Right forelimb (tissue), 1 donor: ENCODE data around the gene LHFPL2.
"Not testable (repeated sequence)": the region's sequence is repeated elsewhere in the genome, so short reads cannot be mapped to it uniquely, and the experiment has no call there.

Experiments used
- DNase-seq: peaks from one replicate; pipeline ENCODE4 v3.0.0-alpha.2; 2018

Gene LHFPL2

DNA sequence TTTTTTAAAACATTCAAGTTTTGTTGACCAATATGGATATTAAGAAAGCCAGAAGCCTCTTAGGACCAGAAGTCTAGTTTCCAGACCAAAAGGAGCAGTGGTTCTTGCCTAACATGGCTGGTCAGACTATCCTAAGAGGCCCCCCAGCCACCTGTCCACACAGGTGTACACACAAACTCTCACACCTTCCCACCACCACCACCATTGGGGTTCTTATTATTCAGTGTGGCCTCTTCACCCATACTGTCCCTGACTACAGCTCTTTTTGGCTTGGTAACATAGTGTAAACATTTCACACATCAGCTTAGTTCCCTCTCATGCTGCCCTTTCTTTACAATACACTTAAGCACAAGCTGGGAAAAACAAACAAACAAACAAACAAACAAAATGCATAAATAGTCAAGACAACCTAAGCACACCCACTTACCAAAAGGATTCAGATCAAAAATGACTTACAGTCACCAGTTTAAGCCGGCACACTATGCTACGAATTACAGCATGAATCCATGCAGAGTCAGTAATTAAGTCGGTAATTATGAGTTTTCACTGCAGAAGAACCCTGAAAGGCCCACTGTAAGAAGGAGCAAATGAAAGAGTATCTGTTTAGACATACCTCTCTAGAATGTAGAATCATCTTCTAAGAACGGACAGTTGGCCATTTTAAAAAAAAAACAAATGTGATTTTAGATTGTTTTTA lies 9.5 kb downstream of the LHFPL2 start:
- DNase-seq: no peak

DNA sequence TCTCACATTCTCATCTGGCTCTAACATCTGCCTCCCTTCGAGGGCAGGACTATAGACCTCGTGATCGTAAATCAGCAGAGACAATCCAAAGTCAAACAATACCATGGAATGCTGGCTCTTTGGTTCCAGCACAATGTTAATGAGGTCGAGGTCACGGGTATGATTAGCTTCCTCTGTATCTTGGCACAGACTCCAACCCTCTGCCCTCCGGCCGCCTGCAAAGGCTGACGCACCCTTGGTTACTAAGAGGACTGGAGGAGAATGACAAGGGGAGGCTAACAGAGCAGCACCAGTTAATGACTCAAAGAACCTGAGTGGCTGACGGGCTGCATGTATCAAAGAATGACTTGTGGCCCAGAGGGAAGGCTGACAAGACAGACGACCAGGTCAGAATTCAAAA lies 10.1 kb downstream of the LHFPL2 start:
- no peak for DNase-seq

DNA sequence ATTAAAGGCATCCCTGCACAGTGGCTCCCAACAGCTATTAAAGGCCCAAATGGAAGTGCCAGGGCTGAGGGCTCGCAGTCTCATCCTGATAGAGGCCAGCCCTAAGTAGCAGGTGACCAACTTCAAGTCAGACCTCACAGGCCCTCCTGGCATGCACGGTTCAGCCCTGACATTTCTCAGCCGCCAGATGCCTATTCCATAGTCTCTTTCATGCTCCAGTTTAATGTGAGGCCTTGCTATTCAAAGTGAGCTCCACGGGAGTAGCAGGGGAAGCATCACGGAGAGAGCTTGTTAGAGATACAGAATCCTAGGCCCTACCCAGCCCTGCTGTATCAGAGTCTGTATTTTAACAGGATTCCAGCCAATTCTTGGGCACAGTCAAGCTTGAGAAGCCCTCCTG lies 11.1 kb downstream of the LHFPL2 start:
- no peak for DNase-seq

DNA sequence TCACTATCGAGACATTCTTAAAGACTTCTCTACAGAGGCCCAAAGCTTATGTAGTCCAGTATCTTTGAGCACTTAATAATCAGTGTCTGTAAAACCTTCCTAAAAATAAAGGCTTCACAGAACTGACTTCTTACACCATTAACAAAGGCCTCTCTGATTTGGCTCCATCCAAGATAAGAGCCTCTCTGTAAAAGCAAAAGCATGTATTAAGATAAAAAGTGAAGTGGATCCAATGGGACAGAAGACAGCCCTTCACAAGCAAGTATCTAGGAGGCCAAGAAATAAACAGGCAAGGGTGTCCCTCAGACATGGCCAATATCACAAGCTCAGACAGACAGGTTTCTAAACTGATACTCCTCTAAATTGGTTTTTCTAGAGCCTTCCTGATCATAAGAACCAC lies 11.9 kb downstream of the LHFPL2 start:
- DNase-seq: no peak

DNA sequence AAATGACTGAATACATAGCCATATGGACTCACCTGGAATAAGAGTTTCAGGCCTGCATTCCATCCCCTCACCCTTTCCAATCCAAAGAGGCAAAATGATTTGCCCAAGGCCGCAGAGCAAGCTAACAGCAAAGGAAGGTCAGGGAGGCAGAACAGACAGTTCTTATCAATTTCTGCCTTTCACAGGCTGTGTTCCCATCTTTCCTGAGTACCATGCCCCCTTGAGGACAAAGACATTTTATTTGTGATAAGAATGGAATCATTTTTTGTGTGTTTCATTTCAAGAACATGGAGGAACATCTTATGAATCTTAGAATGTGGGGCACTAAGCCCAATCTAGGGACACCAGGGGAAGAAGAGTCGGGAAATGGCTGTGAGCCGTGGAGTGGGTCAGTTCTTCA lies 13.9 kb downstream of the LHFPL2 start:
- DNase-seq: no peak

DNA sequence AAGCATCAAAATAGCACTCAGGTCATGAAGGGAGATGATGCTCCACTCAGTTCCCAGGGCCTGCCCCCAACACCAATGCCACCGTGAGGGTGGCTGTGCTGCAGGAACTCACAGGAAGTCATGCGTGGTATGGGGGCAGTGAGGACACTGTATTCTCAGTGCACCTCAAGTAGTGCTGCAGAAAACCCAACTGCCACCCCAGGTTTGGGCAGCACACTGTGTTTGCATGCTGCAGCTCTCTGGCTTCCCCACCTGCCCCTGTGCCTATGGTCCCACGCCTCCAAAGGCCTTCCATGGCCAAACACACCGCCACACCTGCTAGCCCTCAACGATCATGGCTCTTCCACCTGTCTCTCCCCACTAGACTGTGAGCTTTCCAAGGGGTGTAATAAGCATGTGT lies 14.3 kb downstream of the LHFPL2 start:
- DNase-seq: no peak

DNA sequence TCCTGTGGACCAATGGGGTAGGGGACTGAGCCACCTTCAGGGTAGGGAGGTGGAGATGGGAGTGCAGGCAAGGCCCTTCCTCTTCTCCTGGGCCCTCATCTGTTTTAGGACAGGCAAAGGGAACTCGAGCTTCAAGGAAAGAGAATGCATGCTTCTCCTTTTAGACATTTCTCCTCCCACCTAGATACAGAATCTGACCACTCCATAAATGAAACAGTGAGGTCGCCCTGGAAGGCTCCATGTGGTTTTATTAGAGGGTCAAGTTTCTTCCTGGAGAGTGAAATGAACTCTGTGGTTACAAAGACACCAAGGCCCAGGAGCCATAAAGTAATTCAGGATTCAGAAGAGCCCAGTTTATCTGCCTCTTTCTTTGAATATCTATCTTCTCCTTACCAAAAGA lies 14.9 kb downstream of the LHFPL2 start:
- no peak for DNase-seq

DNA sequence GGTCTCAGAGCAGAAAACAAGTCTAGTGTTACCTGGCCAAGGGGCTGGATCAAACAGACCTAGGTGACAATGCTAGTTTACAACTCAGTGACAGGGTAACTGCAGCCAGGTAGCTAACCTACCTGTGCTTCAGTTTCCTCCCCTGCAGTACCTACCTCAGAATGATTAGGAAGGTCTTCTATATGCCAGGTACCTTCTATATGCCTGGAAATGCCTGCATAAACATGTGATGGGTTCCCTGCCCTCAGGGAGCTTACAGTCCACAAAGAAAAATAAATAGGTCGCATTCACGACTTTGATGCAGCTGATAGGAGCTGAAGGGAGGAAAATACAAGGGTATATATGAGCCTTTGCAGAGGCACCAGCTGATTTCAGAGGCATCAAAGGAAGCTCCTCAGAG lies 16.1 kb downstream of the LHFPL2 start:
- DNase-seq: no peak

DNA sequence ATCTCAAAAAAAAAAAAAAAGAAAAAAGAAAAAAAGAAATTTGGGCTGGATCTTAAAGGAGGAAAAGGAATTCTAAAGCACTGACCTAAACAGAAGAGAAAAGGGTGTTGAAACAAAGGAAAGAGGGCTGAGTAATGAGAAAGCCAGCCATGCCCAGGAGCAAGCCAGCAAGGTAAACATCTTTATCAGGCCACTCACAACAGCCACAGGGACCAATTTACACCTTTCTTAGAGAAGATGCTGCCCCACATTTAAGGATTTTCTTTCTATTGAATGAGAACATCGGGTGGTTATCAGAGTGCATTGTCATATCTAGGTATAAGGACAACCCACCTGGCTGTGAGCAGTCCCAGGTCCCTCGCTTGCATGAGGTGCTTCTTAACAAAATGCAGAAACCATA lies 16.6 kb downstream of the LHFPL2 start:
- no peak for DNase-seq

DNA sequence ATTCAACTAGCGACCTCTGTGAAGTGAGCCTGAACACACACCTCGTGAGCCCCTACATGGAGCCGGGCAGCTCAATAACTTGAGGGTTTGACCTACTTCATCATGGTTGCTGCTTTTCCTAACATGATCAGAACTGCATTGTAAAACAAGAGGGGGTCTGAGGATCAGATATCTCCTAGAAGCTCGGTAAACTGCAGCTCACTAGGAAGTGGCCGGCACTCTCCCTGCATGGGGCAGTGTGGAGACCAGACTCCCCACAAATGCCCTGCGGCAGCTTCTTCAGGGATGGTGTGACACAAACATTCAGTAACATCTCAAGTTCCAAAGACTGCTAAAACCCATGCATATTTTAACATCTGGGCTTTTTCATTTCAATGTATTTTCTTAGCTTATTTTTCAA lies 18.5 kb downstream of the LHFPL2 start:
- no peak for DNase-seq

DNA sequence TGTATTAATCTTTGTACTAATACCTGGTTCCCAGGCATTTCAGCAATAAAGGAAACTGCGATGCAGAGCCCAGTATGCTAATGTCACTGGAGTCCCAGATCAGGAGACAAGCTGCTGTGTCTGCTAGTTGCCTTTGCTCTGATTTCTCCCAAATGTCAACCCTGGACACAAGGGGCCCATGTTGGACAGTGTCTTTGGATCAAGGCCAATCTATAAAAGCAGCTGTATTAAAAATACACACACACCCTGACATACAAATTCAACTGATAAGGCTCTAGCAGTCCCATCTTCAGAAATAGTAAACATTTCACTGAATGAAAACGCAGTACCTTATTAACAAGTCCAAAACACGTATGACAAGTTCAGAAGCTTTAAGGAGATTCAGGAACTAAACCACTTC lies 18.9 kb downstream of the LHFPL2 start:
- DNase-seq: no peak

DNA sequence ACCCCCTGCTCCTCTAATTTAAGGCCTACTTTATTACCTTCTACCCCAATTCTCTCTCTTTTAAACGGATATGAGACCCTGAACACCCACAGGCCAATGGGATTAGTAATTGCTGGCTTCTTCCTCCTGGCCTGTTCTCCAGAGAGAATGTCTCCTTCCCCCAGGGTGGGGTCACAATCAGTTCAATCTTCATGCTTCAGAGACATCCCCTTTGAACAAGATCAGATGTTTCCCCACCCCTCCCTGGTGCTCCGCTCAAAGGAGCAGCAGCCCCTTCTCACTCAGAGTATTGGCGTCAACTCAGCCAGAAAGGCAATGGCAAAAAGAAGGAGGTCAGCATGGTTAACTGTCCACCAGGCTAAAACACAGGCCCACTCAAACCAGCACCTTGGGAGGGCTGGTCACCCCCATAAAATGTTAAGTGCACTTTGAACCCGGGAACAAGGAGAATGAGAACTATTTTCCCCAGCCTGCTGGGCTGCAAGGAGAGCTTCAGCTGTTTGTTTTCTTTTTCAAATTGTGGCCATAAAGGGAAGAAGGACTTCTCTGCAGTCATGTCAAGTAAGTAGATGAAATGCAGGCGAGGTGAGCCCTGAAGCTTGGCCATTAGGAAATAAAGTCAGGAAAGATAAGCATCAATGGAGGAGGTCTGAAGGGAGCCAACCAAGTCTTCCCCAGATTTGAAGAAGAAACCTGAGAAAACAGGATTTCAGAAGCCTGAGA lies 20.1 kb downstream of the LHFPL2 start:
- DNase-seq: no peak

DNA sequence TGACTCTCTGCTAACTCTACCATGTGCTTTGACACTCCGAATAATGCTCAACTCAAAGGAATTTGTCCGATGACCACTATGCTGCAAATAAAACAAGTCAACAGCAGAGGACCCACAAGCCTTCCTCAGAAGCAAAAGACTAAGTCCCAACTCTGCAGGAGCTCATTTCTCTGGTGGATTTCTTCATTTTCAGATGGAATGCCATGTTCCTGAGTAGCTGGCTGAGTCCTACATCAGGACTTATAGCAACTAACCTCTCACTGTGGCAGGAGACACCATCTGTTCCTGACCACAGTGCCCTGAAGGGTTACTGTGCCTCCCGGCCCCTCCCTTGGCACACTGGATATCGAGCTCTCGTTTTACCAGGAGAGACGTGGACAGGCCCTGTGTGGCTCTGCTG lies 20.8 kb downstream of the LHFPL2 start:
- no peak for DNase-seq

DNA sequence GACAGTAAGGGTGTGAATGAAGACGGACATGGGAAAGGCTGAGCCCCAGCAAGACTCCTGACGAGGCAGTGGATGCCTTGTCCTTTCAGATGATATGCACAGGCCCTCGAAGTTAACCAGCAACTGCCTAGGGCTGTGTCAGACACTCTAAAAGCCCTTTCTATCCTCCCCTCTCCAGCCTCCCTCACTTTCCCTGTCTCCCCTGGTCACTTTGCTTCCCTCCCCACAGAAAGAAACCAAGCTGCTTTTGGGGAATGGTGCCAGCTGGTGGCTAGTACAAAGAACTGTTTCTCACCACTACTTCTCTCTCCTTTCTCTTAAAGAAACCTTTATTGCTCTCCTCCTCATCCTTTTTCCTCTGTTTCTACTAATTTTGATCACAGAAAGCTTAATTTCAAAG lies 21.4 kb downstream of the LHFPL2 start:
- DNase-seq: no peak

DNA sequence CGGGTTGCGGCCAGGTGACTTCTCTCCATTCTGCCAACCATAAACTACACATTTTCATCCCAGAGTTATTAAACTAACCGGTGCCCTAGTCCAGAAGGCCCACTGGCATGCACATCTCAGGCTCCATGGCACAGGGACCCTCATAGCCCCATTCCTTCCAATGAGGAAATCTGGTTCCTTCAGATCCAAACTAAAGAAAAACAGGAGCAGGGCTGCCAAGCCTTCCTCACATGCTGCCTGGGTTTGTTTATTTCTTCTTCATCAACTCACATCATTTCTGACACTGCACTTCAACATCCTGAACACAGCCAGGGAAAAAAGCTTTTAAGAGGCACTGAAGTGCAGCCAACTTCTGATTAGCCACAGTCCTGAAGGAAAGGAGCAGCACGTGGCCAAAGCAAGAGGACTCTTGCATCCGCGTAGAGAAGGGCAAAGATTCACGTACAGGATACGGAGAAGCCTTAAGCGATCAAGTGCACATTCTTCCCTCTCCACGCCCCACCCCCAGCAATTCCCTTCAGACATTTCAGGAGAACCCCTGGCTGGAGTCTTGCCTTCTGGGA lies 22.5 kb downstream of the LHFPL2 start:
- DNase-seq: no peak

DNA sequence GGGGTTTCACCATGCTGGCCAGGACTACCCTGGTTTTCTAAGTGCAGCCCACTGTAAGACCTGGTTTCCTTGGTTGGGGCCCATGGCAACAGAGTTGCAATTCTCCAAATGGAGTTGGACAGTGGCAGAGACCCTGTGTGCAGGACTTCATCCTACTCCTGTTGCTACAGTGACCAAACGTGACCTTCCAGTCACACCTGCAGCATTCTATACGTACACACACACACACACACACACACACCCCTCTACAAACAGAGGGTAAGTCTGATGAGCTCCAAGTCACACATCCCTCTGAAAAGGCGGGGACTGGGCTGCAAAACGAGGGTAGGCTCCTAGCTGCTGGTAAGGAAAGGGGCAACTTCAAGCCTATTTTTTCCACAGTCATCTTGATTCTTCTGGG lies 23.6 kb downstream of the LHFPL2 start:
- no peak for DNase-seq

DNA sequence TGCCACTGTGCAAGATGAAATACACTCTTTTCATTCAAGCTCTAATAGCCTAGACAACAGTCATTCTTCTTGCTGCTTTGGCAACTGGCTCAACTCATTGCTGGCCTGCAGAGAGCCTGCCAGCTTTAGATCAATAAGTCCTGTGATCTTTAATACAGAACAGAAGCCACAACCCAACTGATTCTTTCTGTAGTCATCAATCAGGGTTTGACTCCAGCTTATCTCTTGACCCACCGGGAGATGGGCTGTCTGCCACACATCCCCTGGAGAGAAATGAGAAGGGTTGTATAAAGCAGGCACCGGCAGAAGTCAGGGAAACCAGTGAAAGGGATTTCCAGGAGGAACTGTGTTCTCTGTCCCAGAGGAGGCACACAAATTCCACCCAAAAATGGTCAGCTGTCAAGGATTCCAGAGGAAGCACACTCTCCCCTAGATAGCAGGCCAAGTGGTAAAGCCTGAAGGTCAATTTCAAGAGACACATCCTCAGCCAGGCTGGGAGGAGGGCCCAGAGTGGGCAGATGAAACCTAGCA lies 24.5 kb downstream of the LHFPL2 start:
- no peak for DNase-seq

DNA sequence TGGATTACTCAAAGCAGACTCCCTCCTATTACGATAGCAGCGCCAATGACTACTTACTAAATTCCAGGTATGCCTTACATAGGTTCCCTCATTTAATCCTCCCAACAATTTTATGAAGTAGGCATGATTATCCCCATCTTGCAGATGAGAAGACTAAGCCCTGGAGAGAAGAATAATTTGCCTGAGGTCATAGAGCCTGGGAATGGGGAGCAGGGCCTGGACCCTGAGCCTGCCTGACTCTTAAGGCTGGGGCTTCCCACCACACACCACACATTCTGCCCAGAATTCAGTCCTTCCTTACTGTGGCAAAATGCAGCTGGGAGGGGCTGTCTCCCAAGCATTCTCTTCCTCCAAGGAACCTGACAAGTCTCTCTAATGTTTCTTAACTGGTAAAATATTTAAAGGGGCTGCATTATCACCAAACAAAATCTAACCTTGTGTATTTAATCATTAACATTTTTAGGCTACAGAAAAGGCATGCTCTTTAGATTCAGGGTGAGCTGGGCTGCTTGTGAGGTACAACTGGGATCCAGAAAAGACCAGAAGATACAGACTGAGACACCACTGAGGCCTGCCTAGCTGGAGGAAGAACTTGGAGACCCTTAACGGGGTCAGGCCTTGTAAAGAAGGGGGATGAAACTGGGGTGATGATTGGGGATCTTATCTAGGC lies 26.1 kb downstream of the LHFPL2 start:
- no peak for DNase-seq

DNA sequence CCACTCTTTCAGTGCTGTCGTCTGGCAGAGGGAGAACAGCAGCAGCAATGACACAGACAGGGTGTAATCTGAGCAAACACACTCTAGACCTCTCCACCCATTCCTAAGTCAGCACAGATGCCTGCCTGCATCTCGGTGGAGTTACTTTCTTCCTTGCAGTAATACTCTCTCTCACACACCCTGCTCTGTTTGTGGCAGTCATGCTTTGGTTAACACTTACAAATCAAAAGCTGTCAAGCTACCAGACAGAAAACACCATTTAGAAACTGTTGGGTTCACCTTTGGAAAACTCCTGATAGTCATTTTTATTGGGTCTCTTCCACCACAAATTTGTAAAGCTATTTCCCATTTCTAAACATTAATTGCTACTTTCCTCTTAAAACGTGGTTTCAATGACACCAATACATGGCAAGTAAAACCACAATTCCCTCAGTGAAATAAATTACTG lies 27.3 kb downstream of the LHFPL2 start:
- no peak for DNase-seq

DNA sequence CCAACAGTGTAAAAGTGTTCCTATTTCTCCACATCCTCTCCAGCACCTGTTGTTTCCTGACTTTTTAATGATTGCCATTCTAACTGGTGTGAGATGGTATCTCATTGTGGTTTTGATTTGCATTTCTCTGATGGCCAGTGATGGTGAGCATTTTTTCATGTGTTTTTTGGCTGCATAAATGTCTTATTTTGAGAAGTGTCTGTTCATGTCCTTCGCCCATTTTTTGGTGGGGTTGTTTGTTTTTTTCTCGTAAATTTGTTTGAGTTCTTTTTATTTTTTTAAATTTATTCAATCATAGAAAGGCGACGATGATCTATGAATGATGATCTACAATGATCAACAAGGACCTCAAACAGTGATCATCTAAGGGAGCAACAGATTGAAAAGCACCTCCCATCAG lies 28.5 kb downstream of the LHFPL2 start:
- not testable (repeated sequence) for DNase-seq

DNA sequence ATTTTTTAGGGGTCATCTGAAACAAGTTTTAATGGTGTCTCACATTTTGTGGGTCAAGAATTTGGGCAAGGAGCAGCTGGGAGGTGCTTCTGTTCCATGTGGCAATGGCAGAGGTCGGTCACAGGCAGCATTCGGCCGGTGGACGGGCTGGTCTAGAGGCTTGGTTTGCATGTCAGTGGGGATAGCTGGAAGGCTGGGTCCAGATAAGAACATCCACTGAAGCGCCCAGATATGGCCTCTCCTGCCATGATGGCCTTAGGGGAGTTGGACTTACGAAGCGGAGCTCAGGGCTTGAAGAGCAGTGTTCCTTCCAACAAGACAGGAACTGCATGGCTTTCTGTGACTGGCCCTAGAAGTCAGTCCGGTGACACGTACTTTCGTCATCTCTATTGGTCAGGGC lies 30.3 kb downstream of the LHFPL2 start:
- no peak for DNase-seq

DNA sequence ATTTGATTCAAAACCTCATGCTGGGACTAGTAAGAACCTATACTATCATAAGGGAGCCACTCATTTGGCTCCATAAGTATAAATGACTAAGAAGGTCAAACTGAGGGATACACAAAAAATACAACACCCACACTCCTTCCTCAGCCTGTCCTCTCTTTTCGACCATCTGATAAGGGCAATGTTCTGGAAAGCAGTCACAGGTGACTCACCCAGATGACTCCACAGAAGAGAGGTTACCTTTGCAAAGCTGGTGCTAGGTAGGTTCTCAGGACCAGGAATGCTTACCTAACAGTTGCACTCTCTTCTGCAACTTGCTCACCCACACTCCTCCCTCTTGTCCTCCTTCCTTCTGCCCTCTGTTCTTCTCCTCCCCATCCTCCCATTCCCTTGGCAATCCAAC lies 32.9 kb downstream of the LHFPL2 start:
- DNase-seq: no peak

DNA sequence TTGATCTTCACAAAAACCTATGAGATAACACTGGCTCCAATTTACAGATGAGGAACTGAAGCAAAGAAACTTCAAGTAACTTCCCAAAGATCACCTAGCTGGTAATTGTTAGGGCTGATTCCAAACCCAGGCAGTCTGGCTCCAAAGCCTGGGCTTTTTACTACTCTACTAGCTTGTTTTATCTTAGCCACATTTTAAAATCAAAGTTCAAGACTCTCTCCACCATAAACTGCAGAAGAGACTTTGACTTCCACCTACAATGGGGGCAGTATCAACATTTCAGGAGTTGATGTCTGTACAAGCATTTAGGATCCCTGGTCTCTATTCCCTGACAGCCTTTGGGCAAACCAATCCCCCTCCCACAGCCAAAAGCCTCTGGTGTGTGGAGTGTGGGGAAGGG lies 33.8 kb downstream of the LHFPL2 start:
- no peak for DNase-seq

DNA sequence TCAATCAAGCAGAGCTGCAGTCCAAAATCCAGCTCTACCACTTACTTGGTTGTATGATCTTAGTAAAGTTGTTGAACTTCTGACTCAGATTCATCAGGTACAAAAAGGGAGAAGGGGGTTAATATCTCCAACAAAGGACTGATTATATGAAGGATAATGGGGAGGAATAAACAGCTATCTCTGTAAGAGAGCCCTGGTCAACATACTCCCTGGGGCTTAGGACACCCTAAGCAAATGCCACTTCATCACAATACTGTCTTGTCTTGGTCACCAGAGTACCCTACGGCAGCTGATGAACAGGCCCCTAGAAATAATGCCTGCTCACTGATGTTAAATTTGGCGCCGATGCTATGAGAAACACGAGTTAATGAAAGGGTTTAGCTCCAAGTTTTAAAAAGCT lies 34.8 kb downstream of the LHFPL2 start:
- DNase-seq: no peak
